NT2/D1 (cell line): ENCODE data around the gene IL1RN.

ENCODE experiments used
- DNase-seq: peaks from one replicate; pipeline ENCODE4 v3.0.0-alpha.2; 2011; ENCODE audit warnings: low read depth, low spot score
- H3K27me3 ChIP-seq: 2 replicates; pipeline ENCODE4 v1.6.0; 2011; ENCODE audit warnings: mild to moderate bottlenecking; ENCODE audit not compliant: insufficient read length, insufficient read depth
- H3K36me3 ChIP-seq: 2 replicates; pipeline ENCODE4 v1.6.1; 2011; ENCODE audit warnings: mild to moderate bottlenecking, low read length, mixed read lengths; ENCODE audit not compliant: insufficient read depth, insufficient read length
- H3K4me1 ChIP-seq: 2 replicates; pipeline ENCODE4 v1.5.1; 2011; ENCODE audit not compliant: insufficient read depth, insufficient read length
- H3K4me3 ChIP-seq: 2 replicates; pipeline ENCODE4 v1.5.1; 2011; ENCODE audit warnings: low read depth; ENCODE audit not compliant: insufficient read length
- H3K9ac ChIP-seq: 2 replicates; pipeline ENCODE4 v1.6.0; 2011; ENCODE audit warnings: low read depth; ENCODE audit not compliant: insufficient read length
- H3K9me3 ChIP-seq: 2 replicates; pipeline ENCODE4 v1.5.1; 2011; ENCODE audit warnings: mild to moderate bottlenecking, low read length; ENCODE audit not compliant: insufficient read depth
- SUZ12 ChIP-seq: IDR thresholded peaks from 2 replicates; pipeline ENCODE4 v1.6.1; 2011; ENCODE audit not compliant: insufficient read length, insufficient read depth; ENCODE audit errors: extremely low read depth
- YY1 ChIP-seq: IDR thresholded peaks from 2 replicates; pipeline ENCODE4 v1.6.1; 2011; ENCODE audit not compliant: insufficient read length, insufficient read depth
- ZNF274 ChIP-seq: IDR thresholded peaks from 2 replicates; pipeline ENCODE4 v1.6.1; 2011; ENCODE audit warnings: mild to moderate bottlenecking, low read depth, low read length

The IL1RN gene

GRCh38 chr2:113098041-113098440 lies 29.4 kb upstream of the IL1RN start:
- Histone ChIP-seq H3K4me1 (no peaks in the 10 kb centered on the region), H3K9me3 (peaks cover 10% of the 10 kb centered on the region; the same call in 1 of the 2 replicates), H3K9ac (no peak overlapping the region), H3K4me3 (no peak overlapping the region), H3K36me3 (no peaks in the 10 kb centered on the region), H3K27me3 (no peaks in the 10 kb centered on the region)
- TF ChIP-seq SUZ12 (no peak), YY1 (no peak), ZNF274 (no peak)
- DNase-seq: no peak

DNA sequence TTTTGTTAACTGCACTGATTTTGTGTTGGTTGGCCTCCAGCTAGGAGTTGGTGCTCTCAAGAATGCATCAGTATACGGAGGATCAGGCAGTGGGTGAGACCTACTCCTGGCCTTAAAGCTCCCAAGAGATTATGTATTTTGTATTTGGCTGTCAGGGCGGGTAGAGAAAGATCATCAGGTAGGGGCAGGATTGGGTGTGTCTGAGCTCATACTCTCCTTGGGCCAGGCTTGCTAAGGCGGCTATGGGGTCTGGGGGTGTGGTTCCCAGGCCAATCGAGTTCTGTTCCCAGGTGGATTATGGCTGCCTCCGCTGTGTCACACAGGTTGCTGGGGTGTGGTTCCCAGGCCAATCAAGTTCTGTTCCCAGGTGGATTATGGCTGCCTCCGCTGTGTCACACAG lies 28.9 kb upstream of the IL1RN start:
- H3K9me3 ChIP-seq: peaks cover 13% of the 10 kb centered on the region; the same call in 1 of the 2 replicates
- DNase-seq: no peak
- no peak overlapping the region for H3K9ac ChIP-seq
- H3K36me3 ChIP-seq: no peaks in the 10 kb centered on the region
- no peaks in the 10 kb centered on the region for H3K27me3 ChIP-seq
- no peaks in the 10 kb centered on the region for H3K4me1 ChIP-seq
- TF ChIP-seq ZNF274 (no peak), YY1 (no peak), SUZ12 (no peak)
- no peak overlapping the region for H3K4me3 ChIP-seq

GRCh38 chr2:113102133-113102532 lies 25.3 kb upstream of the IL1RN start:
- Histone ChIP-seq H3K4me3 (no peak overlapping the region), H3K9me3 (peaks cover 13% of the 10 kb centered on the region; the same call in 1 of the 2 replicates), H3K36me3 (no peaks in the 10 kb centered on the region), H3K27me3 (no peaks in the 10 kb centered on the region), H3K4me1 (no peaks in the 10 kb centered on the region), H3K9ac (no peak overlapping the region)
- no peak for TF ChIP-seq ZNF274
- no peak for TF ChIP-seq SUZ12
- no peak for TF ChIP-seq YY1
- no peak for DNase-seq

- Histone ChIP-seq H3K27me3 (no peaks in the 10 kb centered on the region), H3K4me3 (no peak overlapping the region), H3K9ac (no peak overlapping the region), H3K36me3 (no peaks in the 10 kb centered on the region), H3K4me1 (no peaks in the 10 kb centered on the region), H3K9me3 (0 out of 2 replicates have a peak, but pooled peaks cover 4% of the 10 kb centered on the region)
- TF ChIP-seq SUZ12 (no peak), YY1 (no peak), ZNF274 (no peak)
- DNase-seq: no peak
Measured at GRCh38 chr2:113103277-113103676, 24.1 kb upstream of the IL1RN start.

GRCh38 chr2:113104054-113104611 lies 23.3 kb upstream of the IL1RN start:
- H3K36me3 ChIP-seq: no peaks in the 10 kb centered on the region
- TF ChIP-seq SUZ12: no peak
- H3K4me1 ChIP-seq: no peaks in the 10 kb centered on the region
- H3K9ac ChIP-seq: no peak overlapping the region
- H3K9me3 ChIP-seq: 0 out of 2 replicates have a peak, but pooled peaks cover 4% of the 10 kb centered on the region
- H3K4me3 ChIP-seq: no peak overlapping the region
- DNase-seq: no peak
- no peaks in the 10 kb centered on the region for H3K27me3 ChIP-seq

GRCh38 chr2:113105047-113105785 lies 22.2 kb upstream of the IL1RN start:
- no peaks in the 10 kb centered on the region for H3K4me1 ChIP-seq

DNA sequence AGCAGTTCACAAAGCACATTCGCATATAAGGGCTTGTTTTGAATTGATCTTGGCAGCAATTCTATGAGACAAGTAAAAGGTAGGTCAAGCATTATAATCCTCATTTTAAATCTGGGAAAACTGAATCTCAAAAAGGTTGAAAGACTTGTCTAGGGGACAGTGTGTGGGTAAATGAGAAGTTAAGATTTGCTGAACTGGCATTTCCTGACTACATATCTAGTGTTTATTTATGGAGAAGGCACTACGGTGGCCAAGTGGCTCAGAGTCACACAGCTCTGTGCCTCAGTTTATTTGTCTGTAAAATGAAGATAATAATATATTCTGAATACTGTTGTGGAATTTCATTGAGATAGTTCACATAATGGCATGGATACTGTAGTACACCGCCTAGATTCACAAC lies 16.3 kb upstream of the IL1RN start:
- TF ChIP-seq ZNF274 (no peak), SUZ12 (no peak), YY1 (no peak)
- H3K4me1 ChIP-seq: no peaks in the 10 kb centered on the region
- DNase-seq: no peak
- H3K27me3 ChIP-seq: no peaks in the 10 kb centered on the region
- no peaks in the 10 kb centered on the region for H3K36me3 ChIP-seq
- no peaks in the 10 kb centered on the region for H3K9me3 ChIP-seq
- H3K4me3 ChIP-seq: no peak overlapping the region
- no peak overlapping the region for H3K9ac ChIP-seq

More at GRCh38 chr2:113105047-113105785, 22.2 kb upstream of the IL1RN start:
- H3K9me3 ChIP-seq: 0 out of 2 replicates have a peak, but pooled peaks cover 4% of the 10 kb centered on the region
- no peak overlapping the region for H3K9ac ChIP-seq
- TF ChIP-seq YY1 (no peak), SUZ12 (no peak)
- no peaks in the 10 kb centered on the region for H3K36me3 ChIP-seq
- no peak overlapping the region for H3K4me3 ChIP-seq
- H3K27me3 ChIP-seq: no peaks in the 10 kb centered on the region
- DNase-seq: no peak
